Common myeloid progenitor, CD34-positive (primary cell): ENCODE results near the gene PFKFB3.
"Not testable (repeated sequence)": the region's sequence is repeated elsewhere in the genome, so short reads cannot be mapped to it uniquely, and the experiment has no call there.

Source experiments
- CTCF ChIA-PET: fragments of 350-600 bp; sonication (Branson Sonifier 250); formaldehyde crosslinking; loops from one replicate; lab custom pipeline; 2021; ENCODE audit warnings: antibody characterized with exemption; lab: Charles Lee
- POLR2A ChIA-PET: fragments of 350-600 bp; sonication (Branson Sonifier 250); formaldehyde crosslinking; loops from one replicate; lab custom pipeline; 2021; ENCODE audit warnings: antibody characterized with exemption; lab: Charles Lee
- DNase-seq, 3 donors: peaks; one replicate each; pipeline versions ENCODE4 v3.0.0 to v3.0.0-alpha.2; 2013
- H3K27ac ChIP-seq, 2 experiments: 1 replicate in 1 of 2; 2 replicates in 1 of 2; pipeline ENCODE4 v1.7.0; 2013; ENCODE audit warnings: inconsistent platforms in 2 of 2, low read length in 2 of 2, mild to moderate bottlenecking in 2 of 2, low read depth in 1 of 2, moderate library complexity in 1 of 2; ENCODE audit not compliant: severe bottlenecking in 2 of 2, insufficient read depth in 1 of 2, poor library complexity in 1 of 2
- H3K27me3 ChIP-seq, 5 experiments: replicated peaks in 2 of 5; 1 replicate in 3 of 5; 2 replicates in 2 of 5; pipeline versions ENCODE4 v1.6.1 to v1.7.0; 2013; ENCODE audit warnings: low read length in 4 of 5, mild to moderate bottlenecking in 2 of 5, moderate library complexity in 2 of 5, inconsistent platforms in 1 of 5; ENCODE audit not compliant: insufficient read depth in 5 of 5, control insufficient read depth in 4 of 5
- H3K36me3 ChIP-seq, 4 experiments: 1 replicate in 2 of 4; 2 replicates in 2 of 4; pipeline versions ENCODE4 v1.6.1 to v1.7.0; 2013; ENCODE audit warnings: low read length in 3 of 4, control low read depth in 1 of 4, mild to moderate bottlenecking in 1 of 4; ENCODE audit not compliant: control insufficient read depth in 4 of 4, insufficient read depth in 4 of 4
- H3K4me1 ChIP-seq, 4 experiments: 1 replicate in 3 of 4; 2 replicates in 1 of 4; pipeline versions ENCODE4 v1.6.1 to v1.7.1; 2013; ENCODE audit warnings: low read length in 3 of 4, mild to moderate bottlenecking in 3 of 4, control low read depth in 1 of 4, inconsistent platforms in 1 of 4, moderate library complexity in 1 of 4; ENCODE audit not compliant: control insufficient read depth in 4 of 4, insufficient read depth in 4 of 4; ENCODE audit errors: control extremely low read depth in 1 of 4
- H3K4me3 ChIP-seq, 7 experiments: 1 replicate in 4 of 7; 2 replicates in 3 of 7; pipeline versions ENCODE4 v1.5.1 to v1.7.0; 2013; ENCODE audit warnings: mild to moderate bottlenecking in 7 of 7, low read length in 6 of 7, moderate library complexity in 6 of 7, inconsistent platforms in 2 of 7, low read depth in 2 of 7, control low read depth in 1 of 7; ENCODE audit not compliant: insufficient read depth in 4 of 7, control insufficient read depth in 1 of 7; ENCODE audit errors: extremely low read depth in 1 of 7
- H3K9me3 ChIP-seq, 5 experiments: 1 replicate in 4 of 5; 2 replicates in 1 of 5; pipeline versions ENCODE4 v1.6.1 to v1.7.1; 2013; ENCODE audit warnings: low read length in 4 of 5, mild to moderate bottlenecking in 2 of 5, inconsistent platforms in 1 of 5, low read depth in 1 of 5, moderate library complexity in 1 of 5; ENCODE audit not compliant: control insufficient read depth in 4 of 5, insufficient read depth in 2 of 5; ENCODE audit errors: control extremely low read depth in 1 of 5
- WGBS: methylation state at CpG from one replicate; pipeline ENCODE4 v1.1.5; 2013; ENCODE audit not compliant: insufficient coverage; 5-methylcytosine and 5-hydroxymethylcytosine counted together

The PFKFB3 gene

DNA sequence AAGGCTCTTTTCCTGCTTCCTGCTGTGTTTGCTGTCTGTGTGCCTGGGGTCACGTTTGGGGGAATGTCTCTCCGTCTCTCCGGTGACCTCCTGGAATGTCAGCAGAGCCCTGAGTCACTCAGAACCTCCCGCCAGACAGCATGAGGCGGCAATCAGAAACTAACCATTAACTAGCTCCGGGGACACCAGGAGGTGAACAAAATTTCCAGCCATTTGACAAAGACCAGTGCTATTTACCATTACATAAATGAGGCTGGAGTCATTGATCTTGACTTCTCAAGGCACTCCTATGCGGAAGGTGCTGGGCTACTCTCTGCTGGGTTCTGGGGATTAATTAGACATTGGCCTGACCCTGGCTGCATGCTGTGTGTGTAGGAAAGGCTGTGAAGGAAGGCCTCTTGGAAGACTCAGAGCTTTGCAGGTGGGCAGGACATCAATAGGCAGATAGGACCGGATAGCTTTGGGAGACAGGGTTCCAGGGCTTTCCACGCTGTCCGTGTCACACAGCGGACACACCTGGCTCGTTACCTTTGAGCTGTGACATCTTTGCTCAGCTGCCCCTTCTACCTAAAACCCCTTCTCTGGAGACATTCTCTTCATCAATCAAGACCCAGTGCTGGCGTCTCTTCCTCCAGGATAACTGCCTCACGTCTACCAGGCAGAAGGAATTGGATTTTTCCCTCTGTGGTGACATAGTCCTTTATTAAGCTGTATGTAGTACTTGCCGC is 77.0 kb downstream of the PFKFB3 start:
- ChIA-PET CTCF (no interaction called here), POLR2A (no interaction called here)
- H3K27me3 ChIP-seq = peaks cover 0 to 2% (median 0%) of the 10 kb centered on the region in 5 experiments
- H3K36me3 ChIP-seq = no peaks in the 10 kb centered on the region
- H3K4me3 ChIP-seq = no peak overlapping the region
- WGBS = 97% methylated on average over 12 of the region's 15 CpGs
- peaks cover 5 to 14% (median 10%) of the 10 kb centered on the region in 4 experiments for H3K4me1 ChIP-seq
- DNase-seq = no peak
- no peak overlapping the region for H3K27ac ChIP-seq
- peaks cover 0 to 2% (median 0%) of the 10 kb centered on the region in 5 experiments for H3K9me3 ChIP-seq

DNA sequence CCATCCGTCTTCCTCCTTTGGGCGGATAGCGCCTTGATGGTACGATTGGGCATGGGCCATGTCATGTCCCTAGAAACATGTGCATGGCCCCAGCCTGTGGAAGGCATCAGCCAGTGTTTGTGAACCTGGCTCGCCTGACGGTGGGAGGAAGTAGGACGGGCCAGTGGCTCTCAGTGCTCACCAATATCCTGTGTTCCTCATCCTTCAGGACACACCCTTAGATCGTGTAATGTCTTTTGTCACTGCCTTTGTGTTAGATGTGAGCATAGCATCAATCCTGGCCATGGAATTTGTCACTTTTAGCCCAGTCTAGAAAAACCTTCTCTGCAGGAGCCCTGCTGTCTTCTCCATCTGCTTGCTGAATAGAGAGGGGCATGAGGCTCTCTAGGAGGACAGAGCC is 77.6 kb downstream of the PFKFB3 start:
- peaks cover 0 to 2% (median 0%) of the 10 kb centered on the region in 5 experiments for H3K27me3 ChIP-seq
- WGBS = 88% methylated on average over 8 of the region's 8 CpGs
- H3K4me3 ChIP-seq = no peak overlapping the region
- no peak for DNase-seq
- peaks cover 0 to 2% (median 0%) of the 10 kb centered on the region in 5 experiments for H3K9me3 ChIP-seq
- no peak overlapping the region for H3K27ac ChIP-seq
- peaks cover 2 to 8% (median 6%) of the 10 kb centered on the region in 4 experiments for H3K4me1 ChIP-seq
- CTCF ChIA-PET = no interaction called here
- no peaks in the 10 kb centered on the region for H3K36me3 ChIP-seq
- POLR2A ChIA-PET = no interaction called here

DNA sequence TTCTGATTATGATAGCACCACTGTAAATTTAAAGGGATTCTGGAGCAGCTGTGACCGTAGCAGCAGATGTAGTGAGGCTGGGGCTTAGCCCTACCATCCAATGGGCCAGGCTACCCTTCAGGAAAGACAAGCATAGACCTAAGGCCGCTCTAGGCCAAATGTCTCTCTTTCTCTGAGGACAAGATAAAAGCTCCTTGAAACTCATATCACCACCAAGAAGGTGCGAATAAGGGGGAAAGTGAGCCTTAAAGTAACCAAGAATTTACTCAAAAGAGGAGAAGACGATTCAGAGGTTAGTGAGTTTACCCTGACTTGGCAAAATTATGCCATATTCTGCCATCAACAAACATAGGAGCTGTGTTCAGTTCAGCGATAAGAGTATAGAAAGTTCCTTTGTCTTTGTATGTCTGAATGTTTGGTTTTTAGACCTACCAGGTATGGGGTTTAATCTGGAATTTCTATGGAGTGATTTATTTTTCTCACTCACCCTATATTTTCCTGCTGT is 79.8 kb downstream of the PFKFB3 start:
- no peak for DNase-seq
- CTCF ChIA-PET = interaction anchor here (1.2 kb wide), 2 partner anchors 22 to 118 kb away, joined by 3 to 4 read pairs; no protein-coding TSS in a partner anchor

DNA sequence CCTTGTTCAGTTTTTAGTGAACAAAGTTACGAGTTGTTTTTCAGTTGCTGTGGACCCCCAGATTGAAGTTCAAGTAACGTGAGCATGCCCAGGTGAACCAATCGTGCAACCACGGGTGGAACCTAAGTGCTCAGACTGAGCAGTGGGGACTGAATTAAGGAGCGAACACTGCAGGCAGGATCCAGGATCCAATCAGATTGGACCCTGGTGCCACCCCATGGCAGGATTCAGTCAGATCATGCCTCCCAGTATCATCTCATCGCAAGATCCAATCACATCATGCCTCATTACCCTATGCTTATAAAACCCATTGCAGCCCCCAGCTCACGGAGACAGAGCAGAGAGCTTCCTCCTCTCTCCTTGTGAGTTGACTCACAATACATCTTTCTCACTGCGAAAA is 80.9 kb downstream of the PFKFB3 start:
- CTCF ChIA-PET = interaction anchor here (0.6 kb wide), 1 partner anchor 131 kb away, joined by 3 read pairs; no protein-coding TSS in a partner anchor
- 97% methylated on average over 6 of the region's 8 CpGs for WGBS
- H3K36me3 ChIP-seq = no peaks in the 10 kb centered on the region
- H3K4me3 ChIP-seq = no peak overlapping the region
- peaks cover 0 to 2% (median 0%) of the 10 kb centered on the region in 5 experiments for H3K27me3 ChIP-seq
- DNase-seq = no peak
- H3K4me1 ChIP-seq = no peaks in the 10 kb centered on the region
- POLR2A ChIA-PET = no interaction called here
- no peak overlapping the region for H3K27ac ChIP-seq
- H3K9me3 ChIP-seq = no peaks in the 10 kb centered on the region

More for the DNA sequence above, 79.8 kb downstream of the PFKFB3 start:
- Histone ChIP-seq H3K4me3 (no peak overlapping the region), H3K36me3 (no peaks in the 10 kb centered on the region), H3K27me3 (peaks cover 0 to 2% (median 0%) of the 10 kb centered on the region in 5 experiments), H3K27ac (no peak overlapping the region), H3K4me1 (no peaks in the 10 kb centered on the region), H3K9me3 (peaks cover 0 to under 1% (median 0%) of the 10 kb centered on the region in 5 experiments)
- 100% methylated on average over 1 of the region's 5 CpGs for WGBS
- POLR2A ChIA-PET = no interaction called here

DNA sequence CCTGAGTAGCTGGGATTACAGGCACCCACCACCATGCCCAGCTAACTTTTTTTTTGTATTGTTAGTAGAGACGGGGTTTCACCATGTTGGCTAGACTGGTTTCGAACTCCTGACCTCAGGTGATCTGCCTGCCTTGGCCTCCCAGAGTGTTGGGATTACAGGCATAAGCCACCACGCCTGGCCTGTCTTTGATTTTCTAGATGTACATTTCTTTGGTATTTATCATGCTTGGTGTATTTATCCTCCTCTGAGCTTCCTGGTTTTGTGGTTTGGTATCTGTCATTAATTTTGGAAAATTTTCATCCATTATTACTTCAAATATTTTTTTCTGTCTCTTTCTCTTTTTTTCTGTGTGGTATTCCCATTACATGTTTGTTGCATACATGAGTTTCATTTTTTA is 87.9 kb downstream of the PFKFB3 start:
- H3K27me3 ChIP-seq, H3K9me3 ChIP-seq, H3K4me1 ChIP-seq, H3K4me3 ChIP-seq, H3K36me3 ChIP-seq, CTCF ChIA-PET, DNase-seq, H3K27ac ChIP-seq, POLR2A ChIA-PET: not testable (repeated sequence)
- WGBS = 100% methylated on average over 1 of the region's 3 CpGs

DNA sequence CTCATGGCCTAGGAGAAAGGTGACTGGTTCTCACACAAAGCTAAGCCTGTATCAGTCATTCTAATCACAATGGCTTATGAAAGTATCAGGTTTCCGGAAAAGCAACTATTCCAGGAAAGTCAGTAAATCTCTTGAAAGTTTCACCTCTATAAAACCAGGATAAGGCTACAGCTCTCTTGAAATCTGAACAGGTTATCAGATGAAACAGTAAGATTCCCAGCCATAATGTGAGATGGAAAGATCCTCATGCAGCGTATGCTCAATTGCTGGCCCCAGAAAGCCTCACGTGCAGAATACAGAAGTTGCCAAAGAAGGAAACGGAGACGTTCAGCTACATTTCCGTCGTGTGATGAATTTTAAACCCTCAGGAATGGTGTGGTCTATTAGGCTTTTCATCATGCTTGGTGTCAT is 90.0 kb downstream of the PFKFB3 start:
- WGBS = 76% methylated on average over 7 of the region's 7 CpGs
- H3K4me1 ChIP-seq = peaks cover 0 to 6% (median 1%) of the 10 kb centered on the region in 4 experiments
- H3K27ac ChIP-seq = no peak overlapping the region
- POLR2A ChIA-PET = no interaction called here
- H3K9me3 ChIP-seq = no peaks in the 10 kb centered on the region
- no peaks in the 10 kb centered on the region for H3K27me3 ChIP-seq
- H3K36me3 ChIP-seq = no peaks in the 10 kb centered on the region
- no peak for DNase-seq
- no peak overlapping the region for H3K4me3 ChIP-seq
- CTCF ChIA-PET = interaction anchor here (0.6 kb wide), 2 partner anchors 23 to 54 kb away, joined by 3 to 6 read pairs; no protein-coding TSS in a partner anchor

DNA sequence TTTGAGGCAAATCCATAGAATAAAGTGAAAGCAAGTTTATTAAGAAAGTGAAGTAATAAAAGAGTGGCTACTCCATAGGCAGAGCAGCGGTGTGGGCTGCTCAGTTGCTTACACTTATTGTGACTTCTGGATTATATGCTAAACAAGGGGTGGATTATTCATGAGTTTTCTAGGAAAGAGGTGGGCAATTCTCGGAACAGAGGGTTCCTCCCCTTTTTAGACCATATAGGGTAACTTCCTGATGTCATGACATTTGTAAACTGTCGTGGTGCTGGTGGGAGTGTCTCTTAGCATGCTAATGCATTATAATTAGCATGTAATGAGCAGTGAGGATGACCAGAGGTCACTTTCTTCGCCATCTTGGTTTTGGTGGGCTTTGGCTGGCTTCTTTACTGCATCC is 93.7 kb downstream of the PFKFB3 start:
- H3K4me1 ChIP-seq = peaks cover 0 to 15% (median 8%) of the 10 kb centered on the region in 4 experiments
- H3K27ac ChIP-seq, CTCF ChIA-PET, DNase-seq, H3K36me3 ChIP-seq, POLR2A ChIA-PET, H3K27me3 ChIP-seq, H3K9me3 ChIP-seq, H3K4me3 ChIP-seq: not testable (repeated sequence)
- 96% methylated on average over 4 of the region's 4 CpGs for WGBS
